Esophagus mucosa (tissue), 1 donor: ENCODE results near the gene CSTB. TPM values are rescaled to one million over a fixed set of nuclear protein-coding genes. Genes with fewer than 3 reads are reported as not detected.

Experiments used
- ATAC-seq: fragments of 200-7000 bp; cut with Tn5 transposase; one replicate; pipeline ENCODE4 v1.9.1; 2020
- total RNA-seq: library from RNA; stranded (reverse); gene quantifications from one replicate; pipeline ENCODE4 v1.2.4, GENCODE V29; 2023
- donor health status: DM: yes; HTN: yes; CAD: no.

Gene CSTB
- total RNA-seq, 1 donor from 2014 or later, result 2,371 TPM

GRCh38 chr21:43789276-43790009 is 13.3 kb upstream of the CSTB start, which contains the start of gene RRP1:
RRP1 (plus strand) TSS chr21:43789577; CDS start chr21:43789630, 53 bp downstream.
- ATAC-seq, result peak; percentile 84

GRCh38 chr21:43786807-43787440 is 10.8 kb upstream of the CSTB start:
- peak; percentile 34 for ATAC-seq

- ATAC-seq, result peak; percentile 41
These were observed 10.2 kb upstream of the CSTB start for GRCh38 chr21:43786300-43786806.

- ATAC-seq, result no peak
These were observed 9.0 kb upstream of the CSTB start for GRCh38 chr21:43785134-43785533.

- ATAC-seq, result peak; percentile 5
These were observed 7.1 kb upstream of the CSTB start for GRCh38 chr21:43783098-43783700.

- ATAC-seq, result peak; percentile 11
These were observed 6.5 kb upstream of the CSTB start for GRCh38 chr21:43782431-43783097.

- ATAC-seq, result no peak
These were observed 5.7 kb upstream of the CSTB start for GRCh38 chr21:43781846-43782245.

GRCh38 chr21:43779660-43780059 is 3.6 kb upstream of the CSTB start:
- ATAC-seq, result no peak

GRCh38 chr21:43778469-43779335 is 2.6 kb upstream of the CSTB start:
- ATAC-seq, result peak; percentile 66

- no peak for ATAC-seq
These were observed 1.8 kb upstream of the CSTB start for GRCh38 chr21:43777953-43778352.

GRCh38 chr21:43775190-43775589 is 918 bp downstream of the CSTB start:
- ATAC-seq, result no peak

GRCh38 chr21:43774163-43774562 is 1.9 kb downstream of the CSTB start:
- no peak for ATAC-seq

GRCh38 chr21:43772425-43772821 is 3.7 kb downstream of the CSTB start:
- no peak for ATAC-seq

GRCh38 chr21:43771698-43772424 is 4.2 kb downstream of the CSTB start:
- ATAC-seq, result peak; percentile 0

- peak; percentile 33 for ATAC-seq
These were observed 4.9 kb downstream of the CSTB start for GRCh38 chr21:43771199-43771675.

GRCh38 chr21:43770066-43770655 is 5.9 kb downstream of the CSTB start:
- no peak for ATAC-seq

GRCh38 chr21:43769325-43769958 is 6.7 kb downstream of the CSTB start:
- no peak for ATAC-seq

- ATAC-seq, result peak; percentile 0
These were observed 7.3 kb downstream of the CSTB start for GRCh38 chr21:43768868-43769167.

- ATAC-seq, result peak; percentile 46
These were observed 7.9 kb downstream of the CSTB start for GRCh38 chr21:43767984-43768867.
